Astrocyte of the cerebellum (primary cell): ENCODE data around the gene CNTFR.

ENCODE experiments used
- DNase-seq: peaks from one replicate; pipeline ENCODE4 v3.0.0-alpha.2; 2011; ENCODE audit warnings: low read depth
- H3K4me3 ChIP-seq: 2 replicates; pipeline ENCODE4 v1.5.1; 2011; ENCODE audit warnings: mild to moderate bottlenecking, low read depth, low read length, moderate library complexity
- CTCF ChIP-seq: IDR thresholded peaks from 2 replicates; pipeline ENCODE4 v1.5.1; 2012; ENCODE audit warnings: low read length, low read depth, moderate library complexity, mild to moderate bottlenecking; ENCODE audit errors: missing control alignments
- in situ Hi-C: cut with HindIII; loops from 2 replicates; pipeline ENCODE4 v1.10.0; 2017; ENCODE audit warnings: low sequenced_read_pairs

The CNTFR gene

GRCh38 chr9:34566972-34567371, 22.6 kb downstream of the CNTFR start:
- H3K4me3 ChIP-seq: no peak overlapping the region
- in situ Hi-C loops: no loop called here
- no peak for DNase-seq
- no peak for TF ChIP-seq CTCF

GRCh38 chr9:34566322-34566721, 23.2 kb downstream of the CNTFR start:
- DNase-seq: no peak
- TF ChIP-seq CTCF: no peak
- H3K4me3 ChIP-seq: no peak overlapping the region
- in situ Hi-C loops: no loop called here

DNA sequence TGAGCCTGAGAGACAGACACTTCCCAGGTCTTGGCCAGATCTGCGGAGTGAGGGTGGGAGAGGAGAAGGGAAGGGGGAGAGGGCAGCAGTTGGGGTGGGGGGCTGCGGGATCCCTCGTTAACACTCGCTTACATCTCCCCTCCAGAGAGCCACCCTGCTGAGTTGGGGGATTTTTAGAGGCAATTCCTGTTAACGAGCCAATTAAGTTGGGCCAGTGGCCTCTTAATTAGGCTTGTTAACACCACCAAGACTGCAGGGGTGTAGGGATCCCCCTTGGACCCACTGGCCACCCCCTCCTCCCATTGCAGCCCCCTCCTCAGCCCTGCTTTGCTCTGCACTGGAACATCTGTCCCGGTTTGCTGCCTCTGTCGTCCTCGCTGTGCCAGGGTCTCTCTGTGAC, 23.7 kb downstream of the CNTFR start:
- DNase-seq: no peak
- no peak for TF ChIP-seq CTCF
- in situ Hi-C loops: no loop called here
- H3K4me3 ChIP-seq: no peak overlapping the region

DNA sequence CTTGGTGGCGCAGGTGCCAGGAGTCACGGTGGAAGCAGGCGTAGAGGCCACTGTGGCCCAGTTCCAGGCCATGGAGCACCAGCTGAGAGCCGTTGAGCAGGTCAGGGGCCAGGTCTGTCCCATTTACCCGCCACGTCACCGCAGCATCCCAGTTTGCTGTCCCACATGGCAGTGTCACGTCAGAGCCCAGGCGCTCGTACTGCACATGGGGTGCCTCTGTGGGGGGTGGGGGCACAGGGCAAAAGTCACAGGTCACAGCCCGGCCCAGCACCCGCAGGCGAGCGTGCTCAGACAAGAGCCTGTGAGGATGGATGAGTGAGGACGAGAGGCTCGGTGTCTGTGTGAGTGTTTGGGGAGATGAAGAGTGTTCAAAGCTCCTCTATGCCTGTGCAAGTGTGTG, 24.9 kb downstream of the CNTFR start:
- H3K4me3 ChIP-seq: no peak overlapping the region
- TF ChIP-seq CTCF: no peak
- in situ Hi-C loops: no loop called here
- no peak for DNase-seq

DNA sequence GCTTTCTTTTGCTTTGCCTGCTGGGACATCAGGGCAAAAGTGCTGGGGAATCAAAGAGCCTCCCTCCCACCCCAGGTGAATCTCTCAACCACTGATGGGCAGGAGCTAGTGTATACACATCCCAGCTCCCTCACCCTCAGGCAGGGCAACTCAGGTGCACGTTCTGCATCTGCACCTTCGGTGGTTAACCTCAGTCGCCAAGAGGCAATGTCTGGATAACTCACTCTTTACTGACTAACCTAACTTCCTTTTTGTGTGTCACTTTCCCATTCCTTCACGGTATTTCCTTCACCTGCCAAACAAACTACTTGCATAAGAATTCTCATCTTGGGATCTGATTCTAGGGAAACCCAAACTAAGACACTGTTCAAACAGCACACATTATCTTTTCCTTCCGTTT, 26.3 kb downstream of the CNTFR start:
- no peak overlapping the region for H3K4me3 ChIP-seq
- no peak for DNase-seq
- in situ Hi-C loops: no loop called here
- no peak for TF ChIP-seq CTCF

GRCh38 chr9:34562135-34562745, 27.3 kb downstream of the CNTFR start:
- DNase-seq: no peak
- TF ChIP-seq CTCF: peak; percentile 45
- in situ Hi-C loops: no loop called here
- no peak overlapping the region for H3K4me3 ChIP-seq
